IPS DF 19.7 (cell line): ENCODE data around the gene THSD1.

ENCODE experiments used
- DNase-seq: peaks from one replicate; pipeline ENCODE4 v3.0.0-alpha.2; 2013; ENCODE audit warnings: low read depth, low spot score

Gene THSD1, protein sequence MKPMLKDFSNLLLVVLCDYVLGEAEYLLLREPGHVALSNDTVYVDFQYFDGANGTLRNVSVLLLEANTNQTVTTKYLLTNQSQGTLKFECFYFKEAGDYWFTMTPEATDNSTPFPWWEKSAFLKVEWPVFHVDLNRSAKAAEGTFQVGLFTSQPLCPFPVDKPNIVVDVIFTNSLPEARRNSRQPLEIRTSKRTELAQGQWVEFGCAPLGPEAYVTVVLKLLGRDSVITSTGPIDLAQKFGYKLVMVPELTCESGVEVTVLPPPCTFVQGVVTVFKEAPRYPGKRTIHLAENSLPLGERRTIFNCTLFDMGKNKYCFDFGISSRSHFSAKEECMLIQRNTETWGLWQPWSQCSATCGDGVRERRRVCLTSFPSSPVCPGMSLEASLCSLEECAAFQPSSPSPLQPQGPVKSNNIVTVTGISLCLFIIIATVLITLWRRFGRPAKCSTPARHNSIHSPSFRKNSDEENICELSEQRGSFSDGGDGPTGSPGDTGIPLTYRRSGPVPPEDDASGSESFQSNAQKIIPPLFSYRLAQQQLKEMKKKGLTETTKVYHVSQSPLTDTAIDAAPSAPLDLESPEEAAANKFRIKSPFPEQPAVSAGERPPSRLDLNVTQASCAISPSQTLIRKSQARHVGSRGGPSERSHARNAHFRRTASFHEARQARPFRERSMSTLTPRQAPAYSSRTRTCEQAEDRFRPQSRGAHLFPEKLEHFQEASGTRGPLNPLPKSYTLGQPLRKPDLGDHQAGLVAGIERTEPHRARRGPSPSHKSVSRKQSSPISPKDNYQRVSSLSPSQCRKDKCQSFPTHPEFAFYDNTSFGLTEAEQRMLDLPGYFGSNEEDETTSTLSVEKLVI

DNA sequence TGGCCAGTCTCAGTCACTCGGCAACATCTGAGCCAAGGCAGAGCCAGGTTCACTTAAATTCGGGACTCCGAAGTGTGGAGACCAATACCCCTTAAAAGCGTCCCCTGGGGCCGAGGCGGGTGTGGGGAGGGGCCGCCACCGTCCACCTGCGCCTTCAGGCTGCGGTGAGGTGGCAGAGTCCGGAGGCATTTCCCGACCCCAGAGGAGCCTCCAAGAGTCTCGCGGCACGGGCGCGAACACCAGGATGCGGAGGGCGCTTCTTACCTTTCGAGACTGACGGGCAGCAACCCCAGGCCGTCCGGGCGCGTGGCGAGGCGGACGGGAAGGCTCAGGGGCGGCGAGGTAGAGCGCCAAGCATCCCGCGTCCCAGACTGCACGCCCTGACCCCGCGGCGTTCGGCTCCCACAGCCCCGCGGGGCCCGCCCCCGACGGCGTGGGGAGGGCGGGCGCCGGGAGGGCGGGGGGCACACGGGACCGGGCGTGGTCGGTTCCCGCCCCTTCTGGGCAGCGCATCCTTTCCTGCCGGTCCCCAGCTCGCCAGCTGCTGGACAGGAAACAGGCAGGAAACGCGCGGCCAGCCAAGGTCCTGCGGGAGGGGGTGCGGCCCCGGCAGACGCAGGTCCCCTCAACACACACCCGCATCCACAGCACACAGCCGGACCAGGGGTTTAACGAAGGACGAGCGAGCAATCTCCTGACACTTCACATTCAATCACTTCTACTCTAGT, at the start of gene THSD1:
Gene THSD1 (minus strand): TSS at position 406 of the 728 bp plus-strand sequence. CDS start 3,572 bp downstream, outside the sequence.
- DNase-seq, result no peak

- peak; percentile 35 for DNase-seq
These were observed 49.7 kb upstream of the THSD1 start for GRCh38 chr13:52455677-52456041.

DNA sequence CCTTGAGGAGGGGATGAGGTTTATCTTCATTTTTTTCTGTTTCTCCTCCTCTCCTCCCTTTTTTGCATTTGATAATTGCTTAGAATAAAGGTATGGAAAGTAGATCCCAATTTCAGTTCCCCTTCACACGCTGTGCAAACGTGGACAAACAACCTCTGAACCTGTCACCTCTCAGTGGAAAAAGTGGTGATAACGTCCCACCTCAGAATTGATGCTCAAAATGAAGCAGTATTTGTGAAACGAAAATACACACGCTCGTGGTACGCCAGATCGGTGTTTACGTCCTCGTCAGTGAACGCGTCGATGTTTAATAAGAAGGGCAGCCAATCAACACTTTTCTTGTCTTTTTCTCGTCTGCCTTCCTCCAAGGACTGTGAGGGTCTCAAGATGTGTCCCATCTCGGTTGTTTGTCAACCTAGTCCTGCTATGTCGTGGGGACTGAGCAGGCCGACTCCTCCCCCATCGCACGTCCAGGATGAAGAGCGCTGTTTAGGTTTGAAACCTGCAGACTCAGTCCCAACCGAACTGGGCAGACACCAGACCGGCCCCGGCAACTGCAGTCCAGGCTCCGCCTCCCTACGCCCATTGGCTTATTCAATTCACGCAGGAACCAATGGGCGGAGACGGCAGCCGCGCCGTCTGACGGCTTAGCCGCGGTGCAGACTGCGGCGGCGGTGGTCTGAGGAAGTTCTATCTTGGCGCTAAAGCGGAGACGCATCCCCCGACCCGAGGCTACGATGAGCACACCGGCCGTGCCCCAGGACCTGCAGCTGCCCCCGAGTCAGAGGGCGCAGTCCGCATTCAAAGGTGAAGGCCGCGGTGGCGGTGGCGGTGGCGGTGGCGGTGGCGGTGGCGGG, 49.1 kb upstream of the THSD1 start, which contains the start of gene CKAP2:
Gene CKAP2 (plus strand): TSS at position 659 of the 857 bp plus-strand sequence. CDS start 79 bp downstream, at position 738.
- peak; percentile 77 for DNase-seq

DNA sequence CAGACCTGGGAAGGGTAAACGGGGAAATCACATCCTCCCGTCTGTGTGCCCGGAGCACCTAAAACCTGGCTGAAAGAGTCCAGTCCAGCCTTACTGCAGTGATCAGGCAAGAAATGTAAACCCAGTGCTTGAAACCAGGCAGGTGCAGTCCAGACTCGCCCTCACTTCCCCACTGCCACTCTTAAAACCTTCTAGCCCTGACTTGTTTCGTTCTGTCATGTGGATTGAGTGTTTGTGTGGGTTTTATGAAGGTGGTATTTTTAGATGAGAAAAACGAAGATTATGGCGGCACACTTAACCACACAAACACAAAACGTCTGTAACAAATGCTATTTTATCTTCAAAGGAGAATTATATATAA, 48.5 kb upstream of the THSD1 start:
- no peak for DNase-seq

- no peak for DNase-seq
These were observed 46.5 kb upstream of the THSD1 start for GRCh38 chr13:52452470-52452869.

- no peak for DNase-seq
These were observed 45.3 kb upstream of the THSD1 start for GRCh38 chr13:52451135-52451804.

DNA sequence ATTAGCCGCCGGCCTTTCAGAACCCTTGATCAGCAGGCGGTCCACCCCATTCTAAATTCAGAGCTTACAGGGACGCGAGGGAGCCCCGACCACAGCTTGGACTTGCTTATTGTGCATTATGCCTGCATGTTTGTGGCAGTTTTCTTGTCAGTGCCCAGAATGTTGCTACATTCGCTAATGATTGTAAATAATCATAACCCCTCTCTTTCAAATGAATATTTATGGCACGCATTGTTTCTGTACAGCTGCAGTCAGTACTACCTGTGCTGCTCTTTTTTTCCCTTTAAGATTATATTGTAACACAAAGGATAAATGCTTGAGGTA, 44.8 kb upstream of the THSD1 start:
- no peak for DNase-seq

DNA sequence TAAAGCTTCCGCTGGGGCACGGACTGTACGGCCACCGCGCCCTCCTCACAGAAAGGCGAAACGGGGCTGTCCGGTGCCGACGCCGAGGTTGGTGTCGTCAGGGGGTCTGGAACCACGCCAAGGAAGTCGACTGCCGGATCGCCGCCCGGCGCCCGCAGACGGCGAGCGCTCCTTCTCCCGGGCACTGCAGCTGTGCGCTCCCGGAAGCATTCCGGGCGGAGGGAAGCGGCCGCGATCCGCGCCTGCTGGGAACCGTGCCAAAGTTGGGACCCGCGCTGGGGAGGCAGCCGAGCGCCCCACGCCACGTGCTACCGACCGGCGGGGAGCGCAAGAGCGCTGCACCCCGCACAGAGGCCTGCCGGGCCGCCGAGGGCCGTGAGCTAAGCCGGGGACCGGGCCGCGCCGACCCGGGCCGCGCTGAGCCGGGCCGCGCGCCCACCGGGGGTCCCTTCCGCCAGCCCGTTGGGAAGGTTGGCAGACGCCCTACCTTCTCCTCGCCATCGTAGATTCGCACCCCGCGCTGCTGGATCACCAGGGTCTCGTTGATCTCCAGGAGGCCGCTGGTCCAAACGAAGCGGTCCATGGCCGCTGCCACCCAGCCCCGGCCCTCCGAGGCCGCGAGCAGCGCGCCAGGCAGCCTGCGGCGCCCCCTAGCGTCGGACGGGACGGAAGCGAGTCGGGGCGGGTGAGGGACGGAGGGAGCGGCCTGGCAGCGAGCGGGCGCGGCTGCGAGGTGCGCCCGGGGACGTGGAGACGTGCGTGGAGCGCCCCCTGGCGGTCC, 44.2 kb upstream of the THSD1 start, which contains the start of gene VPS36:
Gene VPS36 (minus strand): TSS at position 623 of the 781 bp plus-strand sequence. CDS start 40 bp downstream, at position 583.
- DNase-seq, result peak; percentile 45

DNA sequence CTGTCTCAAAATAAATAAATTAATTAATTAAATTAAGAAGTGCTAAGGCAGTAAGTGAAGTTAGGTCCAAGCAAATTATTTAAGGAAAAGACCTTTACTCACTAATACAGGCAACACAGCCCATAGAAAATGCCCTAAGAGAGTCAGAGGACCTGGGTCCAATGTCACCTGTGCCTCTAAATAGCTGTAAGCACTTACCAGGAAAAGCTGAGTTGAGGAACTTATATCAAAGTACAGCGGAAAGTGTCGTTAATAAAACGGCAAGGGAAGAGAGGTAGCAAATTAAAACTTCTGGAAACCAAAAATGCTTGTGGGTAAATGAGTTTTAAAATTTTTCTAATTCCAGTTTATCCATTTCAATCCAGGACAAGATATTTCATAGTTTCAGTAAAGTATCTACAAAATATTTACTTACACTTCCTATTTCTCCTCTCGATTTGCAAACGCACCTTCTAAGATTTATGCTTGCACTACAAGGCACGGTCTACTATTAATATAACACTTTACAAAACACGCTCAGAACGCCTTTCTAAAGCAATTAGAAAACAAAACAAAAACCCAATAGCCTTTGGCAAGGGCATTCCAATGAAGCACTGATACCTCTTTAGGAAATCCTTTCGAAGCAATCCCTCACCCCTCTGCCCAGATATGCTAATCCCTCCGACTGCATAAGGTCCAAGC, 43.5 kb upstream of the THSD1 start:
- no peak for DNase-seq

DNA sequence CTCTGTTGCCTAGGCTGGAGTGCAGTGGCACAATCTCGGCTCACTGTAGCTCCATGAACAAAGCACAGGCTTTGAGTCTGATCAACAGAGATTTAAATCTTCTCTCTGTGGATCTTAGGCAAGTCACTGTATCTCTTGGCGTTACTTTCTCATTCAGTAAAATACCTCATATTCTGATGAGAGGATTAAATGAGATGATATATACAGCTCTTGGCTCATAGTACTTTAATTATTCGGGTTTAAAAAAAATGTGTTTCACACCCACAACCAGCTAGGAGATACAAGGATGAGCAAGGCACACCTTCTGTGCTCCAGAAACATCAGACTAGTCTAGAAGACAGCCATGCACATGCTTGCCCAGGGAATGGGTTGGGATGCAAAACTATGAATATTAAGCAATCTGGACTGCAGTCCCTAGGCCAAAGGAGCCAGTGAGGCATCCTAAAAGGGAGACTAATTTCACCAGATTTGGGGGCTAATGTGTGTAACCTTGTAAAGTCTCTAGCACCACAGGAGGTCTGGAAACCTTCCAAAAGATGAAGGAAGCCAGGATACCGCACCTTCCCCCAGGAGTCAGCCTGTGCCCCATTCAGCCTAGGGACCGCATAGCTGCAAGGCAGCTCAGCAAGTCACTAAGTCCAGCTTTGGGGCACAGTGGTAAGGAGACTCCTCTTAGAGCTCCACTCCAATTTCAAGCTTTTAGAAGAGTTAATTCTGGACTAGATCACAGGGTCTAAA, 42.0 kb upstream of the THSD1 start:
- no peak for DNase-seq

DNA sequence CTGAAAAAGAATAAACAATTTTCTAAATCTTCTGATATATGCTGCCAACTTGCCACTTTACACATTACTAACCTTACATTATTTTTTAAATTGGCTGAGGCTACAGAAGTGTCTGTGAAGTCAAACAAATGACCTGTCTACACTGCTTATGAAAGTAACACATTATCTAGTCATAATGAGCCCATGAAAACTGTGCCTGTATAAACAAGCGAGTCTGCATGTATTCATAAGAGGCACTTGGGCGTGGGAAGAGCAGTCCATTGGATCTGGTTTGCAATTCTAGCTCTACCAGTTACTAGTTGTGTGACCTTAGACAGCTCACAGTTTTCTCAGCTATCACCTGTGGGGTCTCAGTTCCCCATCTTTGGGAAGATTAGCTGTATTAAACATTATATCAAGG, 41.4 kb upstream of the THSD1 start:
- no peak for DNase-seq

GRCh38 chr13:52446265-52446664, 40.3 kb upstream of the THSD1 start:
- no peak for DNase-seq

- no peak for DNase-seq
These were observed 26.5 kb upstream of the THSD1 start for GRCh38 chr13:52432456-52432855.

DNA sequence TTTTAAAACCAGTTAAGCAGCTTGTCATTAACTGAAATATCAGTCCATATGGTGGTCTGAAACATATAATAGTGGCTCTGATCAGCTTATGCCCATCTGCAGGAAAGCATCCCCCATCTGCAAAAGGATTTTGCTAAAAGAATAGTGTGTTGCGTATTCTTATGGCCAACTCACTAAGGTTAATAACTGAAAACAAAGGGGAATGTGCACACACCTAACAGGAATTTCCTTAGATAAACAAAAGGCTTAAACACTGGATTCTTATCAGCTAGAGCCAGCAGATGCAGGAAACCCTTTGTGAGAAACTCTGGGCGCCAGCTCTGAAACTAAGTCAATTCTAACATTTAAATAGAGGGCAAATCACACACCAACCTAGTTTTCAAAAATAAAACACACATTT, 22.3 kb upstream of the THSD1 start:
- no peak for DNase-seq

- DNase-seq, result no peak
These were observed 15.2 kb upstream of the THSD1 start for GRCh38 chr13:52421216-52421615.

GRCh38 chr13:52419080-52419479, 13.1 kb upstream of the THSD1 start:
- DNase-seq, result no peak

- DNase-seq, result no peak
These were observed 9.0 kb upstream of the THSD1 start for GRCh38 chr13:52414963-52415362.

DNA sequence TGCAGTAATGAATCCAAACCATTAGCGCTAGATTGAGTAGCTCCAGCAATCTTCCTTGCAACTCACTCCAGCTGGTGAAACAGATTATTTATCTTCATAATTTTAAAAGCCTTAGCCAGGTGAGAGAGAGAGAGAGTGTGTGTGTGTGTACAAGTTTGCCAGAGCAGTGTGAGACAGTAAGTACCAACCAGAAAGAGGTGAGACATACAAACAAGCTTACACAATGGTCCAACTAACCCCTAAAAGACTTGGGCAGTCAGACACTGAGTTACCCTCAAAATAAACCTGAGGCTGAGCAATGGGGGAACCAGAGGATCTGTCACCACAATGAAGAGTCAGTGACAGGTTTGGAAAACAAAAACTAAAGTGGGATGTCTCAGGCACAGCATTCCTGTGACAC, 8.1 kb upstream of the THSD1 start:
- DNase-seq, result no peak

GRCh38 chr13:52412128-52412527, 6.2 kb upstream of the THSD1 start:
- no peak for DNase-seq
